ENCODE measurements around the gene BSPRY. TPM values are rescaled to one million over a fixed set of nuclear protein-coding genes. Genes with fewer than 3 reads are reported as not detected.

BSPRY gene
- total and polyA plus RNA-seq, 2 of the 13 experiments (the other 11 are each of a cell fraction or from before 2014, with no cell fraction given): 0.09 to 0.26 TPM

DNA sequence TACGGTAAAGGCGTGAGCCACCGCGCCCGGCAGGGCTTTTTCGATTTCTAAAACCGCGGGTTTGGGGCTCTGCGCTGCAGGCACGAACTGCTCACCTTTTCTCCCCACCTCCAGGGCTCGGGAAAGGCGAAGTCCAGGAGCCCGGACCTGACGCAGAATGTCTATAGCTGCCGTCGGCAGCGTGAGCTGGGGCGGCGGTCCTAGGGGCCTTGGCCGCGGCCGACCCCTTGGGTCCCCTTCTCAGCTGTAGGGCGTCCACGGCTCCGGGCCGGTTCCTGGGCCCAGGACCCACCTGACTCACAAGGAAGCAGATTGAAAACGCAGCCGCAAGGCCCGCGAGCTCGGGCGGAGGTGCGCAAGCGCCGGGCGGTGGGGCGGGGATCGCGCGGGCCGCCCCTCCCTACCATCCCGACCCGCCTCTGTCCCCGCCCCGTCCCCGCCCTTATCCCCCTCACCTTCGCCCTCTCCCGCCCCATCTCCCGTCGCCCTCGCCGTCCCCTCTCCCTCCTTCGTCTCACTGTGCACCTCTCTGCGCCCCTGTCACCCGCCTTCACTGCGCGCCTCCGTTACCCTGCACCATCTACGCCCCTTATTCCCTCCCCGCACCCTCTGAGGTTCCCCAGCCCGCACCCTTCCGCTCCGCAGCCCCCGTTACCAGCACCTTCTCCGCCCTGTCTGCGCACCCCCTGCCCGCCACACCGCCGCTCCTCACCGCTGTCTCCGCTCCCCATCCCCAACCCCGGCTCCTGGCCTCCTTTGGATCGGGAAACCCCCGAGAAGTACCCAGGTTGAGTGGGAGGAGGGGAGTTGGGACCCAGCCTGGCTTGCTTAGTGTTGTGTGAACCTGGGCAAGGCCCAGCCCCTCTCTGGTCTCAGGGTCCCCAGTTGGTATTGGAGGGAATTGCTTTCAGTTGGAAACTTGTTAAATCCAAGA is 27.6 kb downstream of the BSPRY start, which contains the start of gene HDHD3 (continued):
- TF ChIP-seq, protein P1, sequence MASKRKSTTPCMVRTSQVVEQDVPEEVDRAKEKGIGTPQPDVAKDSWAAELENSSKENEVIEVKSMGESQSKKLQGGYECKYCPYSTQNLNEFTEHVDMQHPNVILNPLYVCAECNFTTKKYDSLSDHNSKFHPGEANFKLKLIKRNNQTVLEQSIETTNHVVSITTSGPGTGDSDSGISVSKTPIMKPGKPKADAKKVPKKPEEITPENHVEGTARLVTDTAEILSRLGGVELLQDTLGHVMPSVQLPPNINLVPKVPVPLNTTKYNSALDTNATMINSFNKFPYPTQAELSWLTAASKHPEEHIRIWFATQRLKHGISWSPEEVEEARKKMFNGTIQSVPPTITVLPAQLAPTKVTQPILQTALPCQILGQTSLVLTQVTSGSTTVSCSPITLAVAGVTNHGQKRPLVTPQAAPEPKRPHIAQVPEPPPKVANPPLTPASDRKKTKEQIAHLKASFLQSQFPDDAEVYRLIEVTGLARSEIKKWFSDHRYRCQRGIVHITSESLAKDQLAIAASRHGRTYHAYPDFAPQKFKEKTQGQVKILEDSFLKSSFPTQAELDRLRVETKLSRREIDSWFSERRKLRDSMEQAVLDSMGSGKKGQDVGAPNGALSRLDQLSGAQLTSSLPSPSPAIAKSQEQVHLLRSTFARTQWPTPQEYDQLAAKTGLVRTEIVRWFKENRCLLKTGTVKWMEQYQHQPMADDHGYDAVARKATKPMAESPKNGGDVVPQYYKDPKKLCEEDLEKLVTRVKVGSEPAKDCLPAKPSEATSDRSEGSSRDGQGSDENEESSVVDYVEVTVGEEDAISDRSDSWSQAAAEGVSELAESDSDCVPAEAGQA (IDR thresholded peaks at IDR 0.05; ENCODE audit: low read depth): no peak
- TF ChIP-seq, protein P1 (CRISPR knock-in tag; IDR thresholded peaks at IDR 0.05; ENCODE audit: borderline replicate concordance): no peak
- peak; percentile 70 for TF ChIP-seq TAF15 (IDR thresholded peaks at IDR 0.05; ENCODE audit: low read depth, low read length, poor library complexity, severe bottlenecking)
- TF ChIP-seq RCOR2 (CRISPR knock-in tag; IDR thresholded peaks at IDR 0.05): no peak
- TF ChIP-seq, protein P2, sequence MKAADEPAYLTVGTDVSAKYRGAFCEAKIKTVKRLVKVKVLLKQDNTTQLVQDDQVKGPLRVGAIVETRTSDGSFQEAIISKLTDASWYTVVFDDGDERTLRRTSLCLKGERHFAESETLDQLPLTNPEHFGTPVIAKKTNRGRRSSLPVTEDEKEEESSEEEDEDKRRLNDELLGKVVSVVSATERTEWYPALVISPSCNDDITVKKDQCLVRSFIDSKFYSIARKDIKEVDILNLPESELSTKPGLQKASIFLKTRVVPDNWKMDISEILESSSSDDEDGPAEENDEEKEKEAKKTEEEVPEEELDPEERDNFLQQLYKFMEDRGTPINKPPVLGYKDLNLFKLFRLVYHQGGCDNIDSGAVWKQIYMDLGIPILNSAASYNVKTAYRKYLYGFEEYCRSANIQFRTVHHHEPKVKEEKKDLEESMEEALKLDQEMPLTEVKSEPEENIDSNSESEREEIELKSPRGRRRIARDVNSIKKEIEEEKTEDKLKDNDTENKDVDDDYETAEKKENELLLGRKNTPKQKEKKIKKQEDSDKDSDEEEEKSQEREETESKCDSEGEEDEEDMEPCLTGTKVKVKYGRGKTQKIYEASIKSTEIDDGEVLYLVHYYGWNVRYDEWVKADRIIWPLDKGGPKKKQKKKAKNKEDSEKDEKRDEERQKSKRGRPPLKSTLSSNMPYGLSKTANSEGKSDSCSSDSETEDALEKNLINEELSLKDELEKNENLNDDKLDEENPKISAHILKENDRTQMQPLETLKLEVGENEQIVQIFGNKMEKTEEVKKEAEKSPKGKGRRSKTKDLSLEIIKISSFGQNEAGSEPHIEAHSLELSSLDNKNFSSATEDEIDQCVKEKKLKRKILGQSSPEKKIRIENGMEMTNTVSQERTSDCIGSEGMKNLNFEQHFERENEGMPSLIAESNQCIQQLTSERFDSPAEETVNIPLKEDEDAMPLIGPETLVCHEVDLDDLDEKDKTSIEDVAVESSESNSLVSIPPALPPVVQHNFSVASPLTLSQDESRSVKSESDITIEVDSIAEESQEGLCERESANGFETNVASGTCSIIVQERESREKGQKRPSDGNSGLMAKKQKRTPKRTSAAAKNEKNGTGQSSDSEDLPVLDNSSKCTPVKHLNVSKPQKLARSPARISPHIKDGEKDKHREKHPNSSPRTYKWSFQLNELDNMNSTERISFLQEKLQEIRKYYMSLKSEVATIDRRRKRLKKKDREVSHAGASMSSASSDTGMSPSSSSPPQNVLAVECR (CRISPR knock-in tag; IDR thresholded peaks at IDR 0.05; ENCODE audit: borderline replicate concordance): peak; percentile 76
- TF ChIP-seq ZNF644 (CRISPR knock-in tag; IDR thresholded peaks at IDR 0.05; ENCODE audit: low read depth): no peak
- no peak for TF ChIP-seq ZNF557 (CRISPR knock-in tag; IDR thresholded peaks at IDR 0.05)
- TF ChIP-seq PCBP2 (optimal IDR thresholded peaks at IDR 0.05; ENCODE audit: low read depth, low read length, poor library complexity, severe bottlenecking): no peak
- no peak for TF ChIP-seq ZNF383 (CRISPR knock-in tag; IDR thresholded peaks at IDR 0.05; ENCODE audit: borderline replicate concordance)
- peak; percentile 83; the same call in 1 of the 2 replicates for TF ChIP-seq TSC22D2 (CRISPR knock-in tag; IDR thresholded peaks at IDR 0.05; ENCODE audit: borderline replicate concordance)
- no peak for TF ChIP-seq ZBTB8A (CRISPR knock-in tag; IDR thresholded peaks at IDR 0.05; ENCODE audit: borderline replicate concordance, low read depth)
- TF ChIP-seq THYN1 (CRISPR knock-in tag; IDR thresholded peaks at IDR 0.05; ENCODE audit: borderline replicate concordance, low read depth): no peak
- no peak for TF ChIP-seq ARNTL (CRISPR knock-in tag; IDR thresholded peaks at IDR 0.05)
- TF ChIP-seq, protein P3, sequence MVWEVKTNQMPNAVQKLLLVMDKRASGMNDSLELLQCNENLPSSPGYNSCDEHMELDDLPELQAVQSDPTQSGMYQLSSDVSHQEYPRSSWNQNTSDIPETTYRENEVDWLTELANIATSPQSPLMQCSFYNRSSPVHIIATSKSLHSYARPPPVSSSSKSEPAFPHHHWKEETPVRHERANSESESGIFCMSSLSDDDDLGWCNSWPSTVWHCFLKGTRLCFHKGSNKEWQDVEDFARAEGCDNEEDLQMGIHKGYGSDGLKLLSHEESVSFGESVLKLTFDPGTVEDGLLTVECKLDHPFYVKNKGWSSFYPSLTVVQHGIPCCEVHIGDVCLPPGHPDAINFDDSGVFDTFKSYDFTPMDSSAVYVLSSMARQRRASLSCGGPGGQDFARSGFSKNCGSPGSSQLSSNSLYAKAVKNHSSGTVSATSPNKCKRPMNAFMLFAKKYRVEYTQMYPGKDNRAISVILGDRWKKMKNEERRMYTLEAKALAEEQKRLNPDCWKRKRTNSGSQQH (CRISPR knock-in tag; IDR thresholded peaks at IDR 0.05; ENCODE audit: low read depth): 0 out of 2 replicates have a peak, but pooled peaks have one; percentile 19
- peak; percentile 59; the same call in 1 of the 2 replicates for TF ChIP-seq ZNF414 (CRISPR knock-in tag; IDR thresholded peaks at IDR 0.05)
- no peak for TF ChIP-seq HCFC1 (IDR thresholded peaks at IDR 0.05; ENCODE audit: low read depth, low read length)
